Measurements from ENCODE around the gene SYNE3.

GRCh38 chr14:95484296-95484695 lies 32.2 kb downstream of the SYNE3 start:
- TF ChIP-seq POLR2A (IDR thresholded peaks at IDR 0.05): no peak
- TF ChIP-seq, protein P1, sequence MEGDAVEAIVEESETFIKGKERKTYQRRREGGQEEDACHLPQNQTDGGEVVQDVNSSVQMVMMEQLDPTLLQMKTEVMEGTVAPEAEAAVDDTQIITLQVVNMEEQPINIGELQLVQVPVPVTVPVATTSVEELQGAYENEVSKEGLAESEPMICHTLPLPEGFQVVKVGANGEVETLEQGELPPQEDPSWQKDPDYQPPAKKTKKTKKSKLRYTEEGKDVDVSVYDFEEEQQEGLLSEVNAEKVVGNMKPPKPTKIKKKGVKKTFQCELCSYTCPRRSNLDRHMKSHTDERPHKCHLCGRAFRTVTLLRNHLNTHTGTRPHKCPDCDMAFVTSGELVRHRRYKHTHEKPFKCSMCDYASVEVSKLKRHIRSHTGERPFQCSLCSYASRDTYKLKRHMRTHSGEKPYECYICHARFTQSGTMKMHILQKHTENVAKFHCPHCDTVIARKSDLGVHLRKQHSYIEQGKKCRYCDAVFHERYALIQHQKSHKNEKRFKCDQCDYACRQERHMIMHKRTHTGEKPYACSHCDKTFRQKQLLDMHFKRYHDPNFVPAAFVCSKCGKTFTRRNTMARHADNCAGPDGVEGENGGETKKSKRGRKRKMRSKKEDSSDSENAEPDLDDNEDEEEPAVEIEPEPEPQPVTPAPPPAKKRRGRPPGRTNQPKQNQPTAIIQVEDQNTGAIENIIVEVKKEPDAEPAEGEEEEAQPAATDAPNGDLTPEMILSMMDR (IDR thresholded peaks at IDR 0.05): no peak
